Measurements from ENCODE around the gene RGS3.

- TF ChIP-seq MAX (IDR thresholded peaks at IDR 0.05; ENCODE audit: low read depth) (no peak), POLR2AphosphoS5 (IDR thresholded peaks at IDR 0.05; ENCODE audit: low read depth, low read length) (no peak)
Observed at GRCh38 chr9:113591899-113592625, 128.5 kb downstream of the RGS3 start.
